ENCODE results near the gene PCDHB5.
A peak's percentile ranks its signal among the peaks of the same experiment; 100 is the strongest.
"Not testable (repeated sequence)": the region's sequence is repeated elsewhere in the genome, so short reads cannot be mapped to it uniquely, and the experiment has no call there.

PCDHB5 gene

DNA sequence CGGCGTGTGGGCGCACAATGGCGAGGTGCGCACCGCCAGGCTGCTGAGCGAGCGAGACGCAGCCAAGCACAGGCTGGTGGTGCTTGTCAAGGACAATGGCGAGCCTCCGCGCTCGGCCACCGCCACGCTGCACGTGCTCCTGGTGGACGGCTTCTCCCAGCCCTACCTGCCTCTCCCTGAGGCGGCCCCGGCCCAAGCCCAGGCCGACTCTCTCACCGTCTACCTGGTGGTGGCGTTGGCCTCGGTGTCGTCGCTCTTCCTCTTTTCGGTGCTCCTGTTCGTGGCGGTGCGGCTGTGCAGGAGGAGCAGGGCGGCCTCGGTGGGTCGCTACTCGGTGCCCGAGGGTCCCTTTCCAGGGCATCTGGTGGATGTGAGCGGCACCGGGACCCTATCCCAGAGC lies 17.1 kb downstream of the PCDHB5 start:
- DNase-seq (ENCODE audit: low spot score), result not testable (repeated sequence)

DNA sequence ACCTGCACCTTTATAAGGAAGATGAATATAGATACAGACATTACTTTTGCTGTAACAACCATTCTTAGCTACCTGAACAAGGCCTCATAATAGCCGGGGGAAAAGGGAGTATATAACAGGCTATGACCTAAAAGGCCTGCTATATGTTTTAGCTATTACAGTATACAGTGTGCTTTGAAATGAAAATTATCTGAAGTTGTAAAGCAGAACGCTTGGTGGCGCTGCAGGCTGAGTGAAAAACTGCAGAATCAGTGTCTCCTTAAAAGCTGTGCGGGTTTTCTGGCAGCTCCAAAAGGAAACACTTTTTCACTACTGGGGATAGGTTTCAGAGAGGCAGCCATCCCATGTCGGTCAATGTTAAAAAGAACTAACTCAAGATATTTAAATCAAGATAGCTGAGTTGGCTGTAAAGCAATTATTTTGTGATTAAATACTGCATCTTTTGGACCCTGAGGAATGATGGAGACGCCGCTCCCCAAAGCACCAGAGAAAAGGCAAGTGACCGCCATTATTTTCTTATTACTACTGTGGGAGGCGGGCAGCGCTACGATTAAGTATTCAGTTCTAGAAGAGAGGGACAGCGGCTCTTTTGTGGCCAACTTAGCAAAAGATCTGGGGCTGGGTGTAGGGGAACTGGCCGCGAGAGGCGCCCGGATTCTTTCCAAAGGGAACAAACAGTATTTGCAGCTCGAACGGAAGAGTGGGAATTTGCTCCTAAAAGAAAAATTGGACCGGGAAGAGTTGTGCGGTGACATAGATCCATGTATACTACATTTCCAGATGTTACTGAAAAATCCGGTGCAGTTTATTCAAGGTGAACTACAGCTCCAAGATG lies 20.8 kb downstream of the PCDHB5 start:
- peak; percentile 13 for DNase-seq (ENCODE audit: low spot score)

GRCh38 chr5:141157356-141157755 lies 22.4 kb downstream of the PCDHB5 start:
- DNase-seq (ENCODE audit: low spot score), result not testable (repeated sequence)

DNA sequence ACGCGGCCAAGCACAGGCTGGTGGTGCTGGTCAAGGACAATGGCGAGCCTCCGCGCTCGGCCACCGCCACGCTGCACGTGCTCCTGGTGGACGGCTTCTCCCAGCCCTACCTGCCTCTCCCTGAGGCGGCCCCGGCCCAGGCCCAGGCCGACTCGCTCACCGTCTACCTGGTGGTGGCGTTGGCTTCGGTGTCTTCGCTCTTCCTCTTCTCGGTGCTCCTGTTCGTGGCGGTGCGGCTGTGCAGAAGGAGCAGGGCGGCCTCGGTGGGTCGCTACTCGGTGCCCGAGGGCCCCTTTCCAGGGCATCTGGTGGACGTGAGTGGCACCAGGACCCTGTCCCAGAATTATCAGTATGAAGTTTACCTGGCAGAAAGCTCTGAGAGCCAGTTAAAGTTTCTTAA lies 22.9 kb downstream of the PCDHB5 start:
- not testable (repeated sequence) for DNase-seq (ENCODE audit: low spot score)

DNA sequence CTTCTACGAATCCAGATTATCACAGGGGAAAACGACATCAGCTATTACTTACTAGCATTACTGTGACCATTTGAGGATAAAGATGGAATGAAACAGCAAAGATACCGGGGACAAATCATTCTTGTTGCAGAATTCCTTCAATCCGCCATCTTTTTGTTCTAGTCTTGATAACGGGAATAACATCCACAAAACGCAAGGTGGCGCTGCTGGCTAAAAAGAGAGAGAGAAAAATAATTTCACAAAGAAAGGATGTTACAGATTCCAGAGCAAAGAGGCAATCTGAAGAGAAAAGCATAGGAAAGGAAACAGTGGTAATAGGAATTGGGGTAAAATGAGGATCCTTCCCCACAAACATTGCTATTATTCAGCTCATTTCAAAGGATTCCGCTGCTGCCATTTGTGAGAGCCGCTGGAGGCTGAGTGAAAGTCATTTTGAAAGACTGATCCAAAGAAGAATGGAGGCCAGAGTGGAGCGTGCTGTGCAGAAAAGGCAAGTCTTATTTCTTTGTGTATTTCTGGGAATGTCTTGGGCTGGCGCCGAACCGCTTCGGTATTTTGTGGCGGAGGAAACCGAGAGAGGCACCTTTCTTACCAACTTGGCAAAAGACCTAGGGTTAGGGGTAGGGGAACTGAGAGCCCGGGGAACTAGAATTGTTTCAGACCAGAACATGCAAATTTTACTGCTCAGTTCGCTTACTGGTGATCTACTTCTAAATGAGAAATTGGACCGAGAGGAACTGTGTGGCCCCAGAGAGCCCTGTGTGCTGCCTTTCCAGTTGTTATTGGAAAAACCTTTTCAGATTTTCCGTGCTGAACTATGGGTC lies 37.6 kb downstream of the PCDHB5 start, which contains the start of gene PCDHB7:
Gene PCDHB7, plus strand, starts transcription at position 264 of the 824 bp plus-strand sequence. Its CDS starts 192 bp downstream, at position 456.
- peak; percentile 45 for DNase-seq (ENCODE audit: low spot score)

DNA sequence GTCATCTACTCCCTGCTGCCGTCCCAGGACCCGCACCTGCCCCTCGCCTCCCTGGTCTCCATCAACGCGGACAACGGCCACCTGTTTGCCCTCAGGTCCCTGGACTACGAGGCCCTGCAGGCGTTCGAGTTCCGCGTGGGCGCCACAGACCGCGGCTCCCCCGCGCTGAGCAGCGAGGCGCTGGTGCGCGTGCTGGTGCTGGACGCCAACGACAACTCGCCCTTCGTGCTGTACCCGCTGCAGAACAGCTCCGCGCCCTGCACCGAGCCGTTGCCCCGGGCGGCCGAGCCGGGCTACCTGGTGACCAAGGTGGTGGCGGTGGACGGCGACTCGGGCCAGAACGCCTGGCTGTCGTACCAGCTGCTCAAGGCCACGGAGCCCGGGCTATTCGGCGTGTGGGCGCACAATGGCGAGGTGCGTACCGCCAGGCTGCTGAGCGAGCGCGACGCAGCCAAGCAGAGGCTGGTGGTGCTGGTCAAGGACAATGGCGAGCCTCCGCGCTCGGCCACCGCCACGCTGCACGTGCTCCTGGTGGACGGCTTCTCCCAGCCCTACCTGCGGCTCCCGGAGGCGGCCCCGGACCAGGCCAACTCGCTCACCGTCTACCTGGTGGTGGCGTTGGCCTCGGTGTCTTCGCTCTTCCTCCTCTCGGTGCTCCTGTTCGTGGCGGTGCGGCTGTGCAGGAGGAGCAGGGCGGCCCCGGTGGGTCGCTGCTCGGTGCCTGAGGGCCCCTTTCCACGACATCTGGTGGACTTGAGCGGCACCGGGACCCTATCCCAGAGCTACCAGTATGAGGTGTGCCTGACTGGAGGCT lies 39.5 kb downstream of the PCDHB5 start:
- not testable (repeated sequence) for DNase-seq (ENCODE audit: low spot score)

GRCh38 chr5:141175933-141176332 lies 40.9 kb downstream of the PCDHB5 start:
- no peak for DNase-seq (ENCODE audit: low spot score)

- not testable (repeated sequence) for DNase-seq (ENCODE audit: low spot score)
Observed at GRCh38 chr5:141177577-141178191, 42.7 kb downstream of the PCDHB5 start, which contains the start of gene PCDHB8. TSS of gene PCDHB8 (plus strand) at chr5:141177790. CDS start at chr5:141178035, 245 bp downstream.

- not testable (repeated sequence) for DNase-seq (ENCODE audit: low spot score)
Observed at GRCh38 chr5:141179371-141179770, 44.4 kb downstream of the PCDHB5 start.

GRCh38 chr5:141179876-141180275 lies 44.9 kb downstream of the PCDHB5 start:
- not testable (repeated sequence) for DNase-seq (ENCODE audit: low spot score)

- no peak for DNase-seq (ENCODE audit: low spot score)
Observed at GRCh38 chr5:141180313-141180712, 45.3 kb downstream of the PCDHB5 start.

GRCh38 chr5:141182248-141182647 lies 47.2 kb downstream of the PCDHB5 start, which contains the start of gene PCDHB16:
TSS of gene PCDHB16 (plus strand) at chr5:141182387. CDS start at chr5:141182560, 173 bp downstream.
- DNase-seq (ENCODE audit: low spot score), result peak; percentile 55

DNA sequence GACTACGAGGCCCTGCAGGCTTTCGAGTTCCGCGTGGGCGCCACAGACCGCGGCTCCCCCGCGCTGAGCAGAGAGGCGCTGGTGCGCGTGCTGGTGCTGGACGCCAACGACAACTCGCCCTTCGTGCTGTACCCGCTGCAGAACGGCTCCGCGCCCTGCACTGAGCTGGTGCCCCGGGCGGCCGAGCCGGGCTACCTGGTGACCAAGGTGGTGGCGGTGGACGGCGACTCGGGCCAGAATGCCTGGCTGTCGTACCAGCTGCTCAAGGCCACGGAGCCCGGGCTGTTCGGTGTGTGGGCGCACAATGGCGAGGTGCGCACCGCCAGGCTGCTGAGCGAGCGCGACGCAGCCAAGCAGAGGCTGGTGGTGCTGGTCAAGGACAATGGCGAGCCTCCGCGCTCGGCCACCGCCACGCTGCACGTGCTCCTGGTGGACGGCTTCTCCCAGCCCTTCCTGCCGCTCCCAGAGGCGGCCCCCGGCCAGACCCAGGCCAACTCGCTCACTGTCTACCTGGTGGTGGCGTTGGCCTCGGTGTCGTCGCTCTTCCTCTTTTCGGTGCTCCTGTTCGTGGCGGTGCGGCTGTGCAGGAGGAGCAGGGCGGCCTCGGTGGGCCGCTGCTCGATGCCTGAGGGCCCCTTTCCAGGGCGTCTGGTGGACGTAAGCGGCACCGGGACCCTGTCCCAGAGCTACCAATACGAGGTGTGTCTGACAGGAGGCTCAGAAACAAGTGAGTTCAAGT lies 49.3 kb downstream of the PCDHB5 start:
- not testable (repeated sequence) for DNase-seq (ENCODE audit: low spot score)

- DNase-seq (ENCODE audit: low spot score), result peak; percentile 34
Observed at GRCh38 chr5:141186897-141187512, 52.0 kb downstream of the PCDHB5 start, which contains the start of gene PCDHB9. TSS of gene PCDHB9 (plus strand) at chr5:141187161. CDS start at chr5:141187319, 158 bp downstream.
